Measurements from ENCODE around the gene PDCD4. TPM values are rescaled to one million over a fixed set of nuclear protein-coding genes. Genes with fewer than 3 reads are reported as not detected.

Gene PDCD4
- total and polyA plus RNA-seq, 2 of the 13 experiments (the other 11 are each of a cell fraction or from before 2014, with no cell fraction given): 22.8 to 56.2 TPM

GRCh38 chr10:110840225-110840922 lies 31.4 kb upstream of the PDCD4 start:
- ChIA-PET POLR2A (interaction anchor here (0.7 to 1.0 kb wide), 3 partner anchors 17 to 31 kb away, joined by 3 to 4 read pairs (median 4); partner anchors contain the start of gene PDCD4), CTCF (ENCODE audit: low intra/inter-chr PET ratio, low total read pairs) (no interaction called here)
- H2AFZ ChIP-seq (ENCODE audit: low read length): no peak overlapping the region
- ATAC-seq (peak; percentile 58), FAIRE-seq (peak; percentile 75), DNase-seq (ENCODE audit: low spot score) (peak; percentile 76)
- H3K4me3 ChIP-seq (replicated peaks in 1 of 3; ENCODE audit: insufficient read depth in 1 of 3, low read depth in 2 of 3, low read length in 3 of 3): peak overlapping the region in 1 of 3 experiments; percentile 25; a peak in 2 of 6 replicates
- no TSS peak for BruUV-seq (replicated peaks)
- in situ Hi-C loops (cut with HindIII; ENCODE audit: extremely low pct_ligation_motif_present, low pct_unique_long_range_greater_than_20kb) (no loop called here), intact Hi-C loops (cut with micrococcal nuclease; ENCODE audit: unreplicated experiment) (no loop called here)
- H4K20me1 ChIP-seq (ENCODE audit: insufficient read depth, low read length): no peaks in the 10 kb centered on the region
- no peak overlapping the region for H3K9ac ChIP-seq (ENCODE audit: insufficient read depth, low read depth, low read length)
- no peaks in the 10 kb centered on the region for H3K27me3 ChIP-seq (ENCODE audit: control insufficient read depth in 1 of 2, insufficient read depth in 2 of 2, low read length in 2 of 2)
- WGBS (ENCODE audit: low lambda C conversion rate): 7% methylated on average over 5 of the region's 5 CpGs
- H3K9me3 ChIP-seq (ENCODE audit: low read length): no peaks in the 10 kb centered on the region
- no peaks in the 10 kb centered on the region for H3K36me3 ChIP-seq (replicated peaks in 1 of 2; ENCODE audit: control insufficient read depth in 1 of 2, insufficient read depth in 2 of 2, low read length in 2 of 2)
- peaks cover 99% of the 10 kb centered on the region for H3K4me1 ChIP-seq (ENCODE audit: insufficient read depth, low read length)
- no peaks in the 10 kb centered on the region for H3K79me2 ChIP-seq (ENCODE audit: insufficient read depth, low read length)
- H3K27ac ChIP-seq (ENCODE audit: extremely low read length, insufficient read depth, low read length): peak overlapping the region; percentile 55
- H3K4me2 ChIP-seq (ENCODE audit: low read depth, low read length): peak overlapping the region; percentile 63
- TF ChIP-seq RARA (CRISPR knock-in tag; IDR thresholded peaks at IDR 0.05) (peak; percentile 71), ZNF589 (CRISPR knock-in tag; conservative IDR thresholded peaks at IDR 0.05) (no peak), ARNT (IDR thresholded peaks at IDR 0.05) (no peak), ZNF547 (CRISPR knock-in tag; IDR thresholded peaks at IDR 0.05) (no peak), BRF2 (CRISPR knock-in tag; IDR thresholded peaks at IDR 0.05) (no peak), ZNF567 (CRISPR knock-in tag; IDR thresholded peaks at IDR 0.05; ENCODE audit: borderline replicate concordance) (no peak), PHF8 (CRISPR knock-in tag; IDR thresholded peaks at IDR 0.05) (no peak), ZNF275 (CRISPR knock-in tag; IDR thresholded peaks at IDR 0.05; ENCODE audit: borderline replicate concordance) (peak; percentile 41; the same call in 1 of the 2 replicates), ZNF670 (CRISPR knock-in tag; IDR thresholded peaks at IDR 0.05; ENCODE audit: borderline replicate concordance) (0 out of 2 replicates have a peak, but pooled peaks have one; percentile 27), FUBP1 (CRISPR knock-in tag; IDR thresholded peaks at IDR 0.05; ENCODE audit: borderline replicate concordance) (no peak), ZNF891 (CRISPR knock-in tag; IDR thresholded peaks at IDR 0.05) (0 out of 2 replicates have a peak, but pooled peaks have one; percentile 26), GFI1 (CRISPR knock-in tag; IDR thresholded peaks at IDR 0.05; ENCODE audit: borderline replicate concordance) (peak; percentile 97), MYPOP (CRISPR knock-in tag; IDR thresholded peaks at IDR 0.05) (no peak), HOXA3 (CRISPR knock-in tag; IDR thresholded peaks at IDR 0.05) (peak; percentile 71), ZNF557 (CRISPR knock-in tag; IDR thresholded peaks at IDR 0.05) (no peak), ZNF335 (CRISPR knock-in tag; IDR thresholded peaks at IDR 0.05) (no peak), TFDP1 (CRISPR knock-in tag; IDR thresholded peaks at IDR 0.05; ENCODE audit: borderline replicate concordance) (no peak), RORA (CRISPR knock-in tag; IDR thresholded peaks at IDR 0.05) (no peak), MXD4 (CRISPR knock-in tag; IDR thresholded peaks at IDR 0.05) (no peak)
